ENCODE measurements around the gene AKAP13.
"Not testable (repeated sequence)": the region's sequence is repeated elsewhere in the genome, so short reads cannot be mapped to it uniquely, and the experiment has no call there.

Gene AKAP13

DNA sequence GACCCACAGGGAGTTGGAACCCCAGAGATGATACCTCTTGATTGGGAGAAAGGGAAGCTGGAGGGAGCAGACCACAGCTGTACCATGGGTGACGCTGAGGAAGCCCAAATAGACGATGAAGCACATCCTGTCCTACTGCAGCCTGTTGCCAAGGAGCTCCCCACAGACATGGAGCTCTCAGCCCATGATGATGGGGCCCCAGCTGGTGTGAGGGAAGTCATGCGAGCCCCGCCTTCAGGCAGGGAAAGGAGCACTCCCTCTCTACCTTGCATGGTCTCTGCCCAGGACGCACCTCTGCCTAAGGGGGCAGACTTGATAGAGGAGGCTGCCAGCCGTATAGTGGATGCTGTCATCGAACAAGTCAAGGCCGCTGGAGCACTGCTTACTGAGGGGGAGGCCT lies 201.1 kb downstream of the AKAP13 start:
- no peak for DNase-seq

DNA sequence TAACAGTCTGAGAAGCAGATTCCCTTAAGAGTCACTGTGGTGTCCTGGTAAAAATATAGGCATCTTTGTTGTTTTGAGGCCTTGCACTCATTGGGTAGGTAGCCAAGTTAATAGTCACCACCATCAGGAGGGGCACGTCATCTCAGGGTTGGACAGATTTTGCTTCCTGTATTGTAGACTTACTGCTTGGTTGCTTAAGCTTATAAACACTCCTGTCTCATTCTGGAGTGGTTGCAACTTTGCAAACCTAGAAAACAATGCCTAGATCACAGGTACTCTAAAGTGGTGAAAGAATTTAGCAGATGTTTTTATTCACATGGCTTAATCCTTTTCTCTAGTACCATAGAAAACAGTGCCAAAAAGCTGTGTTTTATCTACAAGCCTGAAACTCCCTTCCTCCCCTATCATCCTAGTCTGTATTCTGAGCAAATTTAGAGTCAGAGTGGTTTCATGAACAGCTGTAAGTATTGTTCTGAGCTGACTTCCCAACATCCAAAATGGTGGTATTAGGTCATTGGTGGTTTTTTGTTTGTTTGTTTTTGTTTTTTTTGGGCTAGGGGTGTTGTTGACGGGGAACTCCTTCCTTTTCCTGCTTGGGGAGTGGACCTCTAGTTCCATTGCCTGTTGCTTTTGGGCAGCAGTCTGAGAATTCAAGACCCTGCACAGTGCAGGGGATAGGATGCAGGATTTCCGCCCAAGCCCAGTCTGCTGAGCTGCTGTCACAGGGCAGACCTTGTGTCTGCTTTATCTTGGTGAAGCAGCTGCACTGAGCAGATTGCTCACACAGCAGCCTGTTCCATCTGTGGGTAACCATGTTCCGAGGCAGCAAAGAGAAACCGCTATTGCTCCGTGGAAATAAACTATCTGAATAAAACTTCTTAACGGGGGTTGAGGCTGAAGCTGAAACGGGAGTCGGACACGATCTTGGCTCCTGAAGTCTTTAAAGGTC lies 202.0 kb downstream of the AKAP13 start:
- DNase-seq = no peak

DNA sequence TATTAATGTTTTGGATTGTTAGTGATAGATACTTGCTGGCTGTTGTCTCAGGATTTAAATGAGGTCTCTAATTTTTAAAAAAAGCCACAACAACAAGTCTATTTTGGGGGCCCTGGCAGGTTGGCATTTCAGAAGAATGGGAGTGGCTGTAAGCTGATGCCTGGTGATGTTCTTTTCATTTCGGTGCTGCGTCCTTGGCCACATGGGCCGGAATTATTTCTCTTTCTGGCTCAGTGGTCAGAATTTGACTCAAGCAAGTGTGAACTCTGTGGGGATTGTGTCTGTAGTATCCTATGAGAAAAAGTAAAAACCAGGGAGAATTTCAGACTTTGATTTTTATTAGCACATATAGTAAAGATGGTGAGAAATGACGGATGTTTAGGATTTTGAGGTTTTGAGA lies 203.0 kb downstream of the AKAP13 start:
- DNase-seq = no peak

DNA sequence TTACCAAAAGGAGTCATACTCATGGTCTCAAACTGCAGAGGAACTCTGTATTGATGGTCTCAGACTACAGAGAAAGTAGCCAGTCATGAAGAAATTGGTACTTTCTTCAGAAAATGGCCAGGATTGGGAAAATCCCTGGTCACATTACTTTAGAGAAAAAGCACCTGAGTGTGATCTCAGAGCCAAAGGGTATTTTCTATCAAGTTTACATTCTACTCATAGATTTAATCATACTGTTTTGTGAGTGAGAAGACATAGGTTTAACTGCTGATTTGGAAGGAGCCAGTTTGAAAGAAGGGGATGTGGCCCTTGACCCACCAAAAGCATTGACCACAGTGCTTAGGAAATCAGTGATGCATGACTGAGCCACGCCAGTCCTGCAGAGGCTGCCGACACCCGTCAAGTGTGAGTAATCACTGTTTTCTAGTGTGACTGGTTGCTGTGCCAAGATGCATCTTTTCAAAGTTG lies 203.6 kb downstream of the AKAP13 start:
- no peak for DNase-seq

DNA sequence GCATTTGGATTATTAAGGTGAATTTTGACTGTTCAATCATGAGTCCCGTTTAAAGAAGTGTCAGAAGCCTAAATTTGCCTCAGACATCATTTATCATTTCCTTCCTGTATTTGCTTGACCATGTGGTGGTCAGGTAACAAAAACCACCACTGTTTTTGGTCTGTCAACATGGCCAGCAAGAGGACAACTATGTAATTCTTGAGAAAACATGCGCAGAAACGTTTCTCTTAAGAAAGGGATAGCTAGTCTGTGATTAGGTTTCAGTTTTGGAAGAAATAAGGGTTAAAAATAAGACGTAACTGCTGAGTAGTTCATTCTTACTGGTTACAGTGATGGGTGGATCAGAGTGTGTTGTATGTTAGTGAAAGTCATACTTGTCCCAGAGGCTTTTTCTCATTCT lies 204.5 kb downstream of the AKAP13 start:
- DNase-seq = no peak

DNA sequence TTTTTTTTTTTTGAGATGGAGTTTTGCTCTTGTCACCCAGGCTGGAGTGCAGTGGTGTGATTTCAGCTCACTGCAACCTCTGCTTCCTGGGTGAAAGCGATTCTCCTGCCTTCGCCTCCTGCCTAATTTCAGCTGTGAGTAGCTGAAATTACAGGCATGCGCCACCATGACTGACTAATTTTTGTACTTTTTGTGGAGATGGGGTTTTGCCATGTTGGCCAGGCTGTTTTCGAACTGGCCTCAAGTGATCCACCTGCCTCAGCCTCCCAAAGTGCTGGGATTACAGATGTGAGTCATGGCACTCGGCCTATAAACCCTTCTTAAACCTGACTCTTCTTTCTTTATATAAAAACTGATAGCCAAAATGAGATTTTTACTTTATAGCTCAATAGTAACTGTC lies 205.8 kb downstream of the AKAP13 start:
- DNase-seq = not testable (repeated sequence)

DNA sequence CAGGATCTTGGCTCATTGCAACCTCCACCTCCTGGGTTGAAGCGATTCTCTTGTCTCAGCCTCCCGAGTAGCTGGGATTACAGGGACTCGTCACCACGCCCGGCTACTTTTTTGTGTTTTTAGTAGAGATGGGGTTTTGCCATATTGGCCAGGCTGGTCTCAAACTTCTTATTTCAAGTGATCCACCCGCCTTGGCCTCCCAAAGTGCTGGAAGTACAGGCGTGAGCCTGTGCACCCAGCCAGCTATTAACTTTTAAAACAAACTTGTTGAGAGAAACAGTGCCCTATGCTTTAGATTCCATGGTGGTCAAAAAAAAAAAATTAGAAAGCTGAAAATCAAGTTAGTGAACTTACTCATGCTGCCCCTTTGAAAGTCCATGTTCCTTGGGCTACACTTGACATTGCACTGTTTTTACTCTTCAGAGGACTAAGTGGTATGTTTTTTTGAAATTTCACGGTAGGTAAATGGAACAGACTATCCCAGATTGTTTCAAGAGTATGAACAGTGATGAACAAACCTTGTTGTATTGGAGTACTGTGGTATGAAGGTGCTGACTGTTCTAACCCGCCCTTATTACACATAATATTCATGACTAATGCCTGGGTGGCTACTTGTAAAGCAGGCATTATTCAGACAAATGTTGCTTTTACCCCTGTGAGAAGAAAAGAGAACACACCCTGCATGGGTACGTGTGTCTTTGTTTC lies 207.5 kb downstream of the AKAP13 start:
- DNase-seq = no peak

DNA sequence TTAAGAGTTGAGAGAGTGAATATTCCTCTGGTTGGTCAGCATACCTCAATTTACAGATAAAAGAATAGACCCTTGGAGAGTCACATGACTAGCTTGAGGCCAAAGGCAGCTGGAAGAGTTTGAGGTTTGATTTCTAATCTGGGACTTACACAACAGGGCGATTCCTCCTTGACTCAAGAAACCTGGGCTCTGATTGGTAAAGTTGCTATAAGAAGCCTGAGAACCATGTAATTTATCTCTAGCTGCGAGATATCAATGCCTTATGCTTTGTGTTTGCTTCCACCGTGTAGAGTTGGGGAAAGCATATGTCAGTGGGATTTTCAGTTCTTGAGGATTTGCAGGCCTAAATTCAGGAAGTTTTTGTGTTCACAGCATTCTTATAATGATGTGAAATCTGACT lies 208.3 kb downstream of the AKAP13 start:
- DNase-seq = no peak

DNA sequence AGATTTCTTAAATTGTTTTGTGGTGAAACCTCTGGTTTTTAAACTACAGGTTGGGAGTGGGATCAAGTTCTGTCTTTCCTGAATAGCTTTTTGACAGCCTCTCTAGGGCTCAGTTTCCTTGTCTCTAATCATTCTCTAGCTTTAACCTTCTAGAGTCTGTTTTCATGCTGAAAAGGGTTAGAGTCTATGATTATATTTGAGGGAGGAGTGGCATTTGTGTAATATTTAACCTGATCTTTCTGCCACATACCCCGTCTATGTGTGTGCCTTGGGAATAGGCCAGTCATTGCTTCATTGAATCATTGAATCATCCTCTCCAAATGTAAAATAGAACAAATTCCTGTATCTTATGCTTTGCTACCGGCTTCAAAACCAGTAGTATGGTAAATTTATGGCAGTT lies 209.4 kb downstream of the AKAP13 start:
- no peak for DNase-seq

DNA sequence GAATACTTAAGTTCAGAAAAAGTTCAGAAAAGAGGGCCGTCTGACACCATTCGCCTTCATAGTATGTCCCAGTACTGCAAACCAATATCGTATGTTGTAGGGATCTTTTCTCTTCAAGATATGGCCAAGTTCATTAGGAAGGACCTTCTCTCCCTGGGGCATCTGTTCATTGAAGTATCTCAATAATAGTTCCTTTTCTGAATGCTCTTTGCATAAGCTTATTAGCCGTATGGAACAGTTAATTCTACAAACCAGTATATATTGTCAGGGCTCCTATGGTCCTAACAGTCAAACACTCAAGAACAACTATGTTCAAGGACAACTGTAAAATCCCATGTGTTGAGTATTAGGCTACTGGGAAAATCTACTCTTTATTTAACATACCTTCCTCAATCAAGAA lies 211.2 kb downstream of the AKAP13 start:
- no peak for DNase-seq

DNA sequence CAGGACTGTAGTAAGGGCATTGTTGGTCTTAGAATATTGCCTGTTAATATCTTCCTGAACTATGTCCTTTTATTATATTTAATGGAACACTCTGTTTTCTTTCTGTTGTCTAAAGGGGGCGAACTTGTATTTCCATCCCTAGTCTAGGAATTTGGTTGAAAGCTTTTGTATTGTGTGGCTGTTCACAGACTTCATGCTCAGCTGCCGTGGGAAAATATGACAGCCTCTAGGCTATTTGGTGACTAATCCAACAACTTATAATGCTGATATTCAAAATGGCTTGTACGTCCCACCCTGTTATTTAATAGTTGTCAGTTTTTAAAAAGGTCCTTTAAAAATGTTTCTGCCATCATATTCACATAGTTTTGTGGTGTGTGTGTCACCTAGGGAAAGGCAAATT lies 211.7 kb downstream of the AKAP13 start:
- DNase-seq = no peak

DNA sequence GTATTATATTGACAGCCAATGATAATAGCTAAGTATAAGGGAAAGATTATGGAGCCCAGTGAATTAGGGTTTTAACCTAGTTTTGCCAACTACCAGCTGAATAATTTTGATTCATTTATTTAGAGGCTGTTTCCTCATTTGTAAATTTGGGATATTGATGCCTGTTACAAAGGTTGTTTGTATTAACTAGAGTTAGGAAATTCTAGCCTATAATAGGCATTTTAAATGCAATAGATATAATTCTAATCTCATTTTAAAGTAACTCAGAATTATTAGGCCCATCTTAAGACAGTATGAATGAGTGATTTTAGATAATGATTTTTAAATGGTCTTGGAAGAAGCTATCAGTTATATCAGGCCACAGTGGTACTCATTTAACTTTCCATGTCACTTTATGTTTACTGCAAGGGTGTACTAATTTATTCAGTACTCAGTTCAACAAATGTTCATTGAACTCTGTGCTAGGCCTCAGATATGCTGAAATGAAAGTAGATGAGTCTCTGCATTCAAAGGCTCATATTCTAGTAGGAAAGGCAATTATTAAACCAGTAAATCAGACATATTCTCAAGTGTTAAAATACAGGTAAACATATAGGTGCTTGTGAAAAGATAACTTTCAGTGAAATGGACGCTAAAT lies 213.5 kb downstream of the AKAP13 start:
- no peak for DNase-seq

DNA sequence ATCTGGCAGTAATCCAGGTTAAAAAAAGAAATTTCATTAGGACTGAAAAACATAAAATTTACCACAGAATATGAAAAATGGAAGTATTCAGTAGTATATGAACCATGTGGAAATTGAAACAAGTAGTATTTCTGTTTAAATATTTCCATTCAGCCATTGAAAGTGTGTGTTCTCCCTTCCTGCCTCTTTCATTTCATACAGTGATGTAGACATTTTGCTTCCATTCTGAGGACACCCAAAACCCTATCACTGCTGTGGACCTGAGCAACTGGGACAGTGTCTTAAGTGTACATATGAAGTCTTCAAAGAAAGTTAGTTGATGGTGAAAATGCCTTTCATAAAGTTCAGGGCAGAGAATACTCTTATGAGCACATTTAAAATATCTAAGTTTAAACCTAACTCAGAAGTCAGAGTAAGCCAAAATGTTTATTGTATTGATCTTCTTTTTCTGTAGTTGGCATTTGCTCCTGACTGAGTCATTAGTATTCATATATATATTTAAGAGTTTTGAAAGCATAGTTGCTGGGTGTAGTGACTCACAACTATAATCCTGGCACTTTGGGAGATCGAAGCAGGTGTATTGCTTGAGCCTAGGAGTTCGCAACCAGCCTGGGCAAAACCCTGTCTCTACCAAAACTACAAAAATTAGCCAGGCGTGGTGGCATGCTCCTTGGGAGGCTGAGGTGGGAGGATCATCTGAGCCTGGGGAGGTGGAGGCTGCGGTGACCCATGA lies 215.6 kb downstream of the AKAP13 start:
- no peak for DNase-seq

DNA sequence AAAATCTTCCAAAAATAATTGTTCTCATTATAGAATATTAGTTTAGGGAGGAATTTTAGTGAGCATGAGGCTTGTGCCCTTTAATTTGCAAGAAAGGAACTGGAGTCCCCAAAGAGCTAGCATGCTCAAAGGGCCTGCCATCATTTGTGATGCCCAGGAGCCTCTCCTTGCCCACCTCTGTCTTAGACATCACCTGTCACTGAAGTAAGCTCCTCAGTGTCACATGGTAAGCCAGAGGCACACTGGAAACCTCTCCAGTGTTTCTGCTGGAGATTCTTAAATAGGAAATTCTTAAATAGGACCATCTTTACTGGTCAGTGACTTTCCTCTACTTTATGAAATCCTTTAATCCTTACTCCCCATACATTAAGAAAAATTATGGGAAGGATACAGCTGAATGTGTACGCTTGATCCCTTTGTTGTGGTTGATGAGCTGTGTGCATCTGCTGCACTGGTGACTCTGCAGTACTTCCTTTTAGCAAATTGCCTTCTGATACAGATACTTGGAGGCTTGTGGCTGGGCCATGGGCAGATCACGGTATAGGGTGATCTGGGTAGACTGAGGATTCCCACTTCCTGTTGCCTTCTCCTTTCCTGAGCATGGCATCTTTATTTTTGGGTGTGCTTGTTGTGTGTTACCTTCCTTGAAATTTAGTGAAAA lies 216.9 kb downstream of the AKAP13 start:
- no peak for DNase-seq

DNA sequence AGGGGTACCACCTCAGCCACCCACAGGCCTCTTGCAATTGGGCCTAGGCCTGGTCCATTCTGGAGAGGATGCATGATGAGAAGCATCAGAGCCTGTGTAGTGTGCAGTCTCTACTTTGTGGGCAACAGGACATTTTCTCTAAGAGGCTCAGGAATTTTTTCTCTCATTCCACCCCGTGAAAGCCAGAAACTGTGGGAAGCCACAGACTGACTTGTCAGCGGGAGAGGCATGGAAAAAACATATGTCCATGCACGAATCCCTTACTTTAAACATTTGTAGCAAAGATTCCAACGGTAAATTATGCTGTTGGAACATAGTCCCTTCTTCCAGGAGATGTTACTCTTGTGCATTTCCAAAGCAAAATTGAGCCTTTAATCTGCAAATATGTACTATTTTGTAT lies 217.8 kb downstream of the AKAP13 start:
- no peak for DNase-seq

DNA sequence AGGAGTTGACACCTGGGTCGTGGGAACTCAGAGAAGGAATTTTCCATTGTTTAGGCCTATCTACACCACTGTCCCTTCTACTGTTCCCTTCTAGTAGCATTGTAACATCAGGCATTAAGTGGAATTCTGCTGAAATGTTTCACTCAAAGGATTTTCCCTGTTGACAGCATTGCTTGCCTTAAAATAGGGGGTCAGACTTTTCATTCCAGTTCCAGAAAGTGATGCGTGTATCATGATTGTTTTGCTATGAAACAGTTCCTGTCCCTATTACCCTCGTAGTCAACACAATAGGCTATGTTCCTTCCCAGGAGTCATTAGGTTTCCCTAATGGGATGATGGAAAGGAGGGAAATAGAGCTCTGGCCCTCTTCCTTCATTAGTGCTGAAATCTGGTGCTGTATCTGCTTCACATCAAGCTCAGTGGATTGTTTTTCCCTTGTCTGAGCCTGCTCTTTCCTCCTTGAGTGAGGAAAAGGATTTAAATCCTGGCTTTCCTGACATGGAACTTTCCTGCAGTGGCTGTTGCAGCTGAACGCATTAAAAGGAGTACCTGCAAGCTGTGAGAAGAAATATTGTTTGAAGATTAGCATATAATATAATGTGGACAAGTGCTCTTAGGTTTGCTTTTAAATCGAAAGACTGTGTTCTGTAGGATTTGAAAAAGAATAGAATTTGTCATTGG lies 218.5 kb downstream of the AKAP13 start:
- DNase-seq = no peak

DNA sequence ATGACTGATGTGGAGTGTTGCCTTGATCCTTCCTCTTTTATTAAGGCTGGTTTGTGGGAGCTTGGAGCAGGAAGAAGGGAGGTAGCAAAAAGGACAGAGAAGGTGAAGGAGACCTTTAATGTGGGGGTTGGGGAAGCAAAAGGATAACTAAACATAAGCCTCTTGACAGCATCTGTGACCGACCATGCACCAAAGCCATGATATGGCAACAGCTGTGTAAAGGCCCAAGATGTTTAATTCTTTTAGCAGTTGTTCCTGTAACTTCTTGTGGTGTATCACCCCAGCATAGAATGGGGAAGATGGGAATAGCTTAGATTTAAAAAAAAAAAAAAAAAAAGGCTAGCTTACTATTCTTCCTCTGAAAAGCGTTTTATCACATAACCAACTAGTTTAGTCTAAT lies 219.6 kb downstream of the AKAP13 start:
- DNase-seq = no peak

DNA sequence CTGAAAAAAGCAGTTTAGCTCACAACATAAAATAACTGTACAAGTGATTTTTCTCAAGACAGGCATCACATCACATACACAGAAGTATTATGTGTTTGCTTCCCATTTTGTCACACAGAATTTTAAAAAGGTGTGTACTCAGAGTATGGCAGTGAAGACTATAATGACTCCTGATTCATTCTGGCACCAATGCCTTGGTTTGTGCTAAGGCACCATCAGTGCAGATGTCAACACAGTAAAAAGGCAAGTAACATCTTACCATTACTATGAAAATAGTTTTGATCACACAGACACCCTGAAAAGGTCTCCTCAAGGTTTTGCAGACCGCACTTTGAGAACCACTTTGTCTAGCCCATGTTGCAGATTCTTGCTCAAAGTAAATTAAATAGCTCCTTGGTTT lies 222.8 kb downstream of the AKAP13 start:
- no peak for DNase-seq

DNA sequence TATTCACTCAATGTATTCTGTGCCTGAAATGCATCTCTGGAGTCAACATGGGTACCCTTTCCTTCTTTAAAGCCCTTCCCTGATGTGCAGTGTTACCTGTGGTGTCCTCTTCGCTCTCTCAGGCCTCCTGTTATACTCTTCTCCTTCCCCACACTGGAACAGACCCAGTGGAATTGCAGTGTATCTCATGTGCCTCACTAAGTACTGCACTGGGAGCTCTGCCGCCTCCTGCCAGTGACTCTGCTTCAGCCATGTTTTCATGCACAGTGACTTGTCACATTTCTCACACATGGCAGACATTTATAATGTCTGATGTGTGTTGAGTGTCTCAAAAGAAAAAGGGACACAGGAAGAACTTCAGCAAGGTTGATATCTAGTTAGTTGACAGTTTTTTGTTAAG lies 223.3 kb downstream of the AKAP13 start:
- DNase-seq = no peak

DNA sequence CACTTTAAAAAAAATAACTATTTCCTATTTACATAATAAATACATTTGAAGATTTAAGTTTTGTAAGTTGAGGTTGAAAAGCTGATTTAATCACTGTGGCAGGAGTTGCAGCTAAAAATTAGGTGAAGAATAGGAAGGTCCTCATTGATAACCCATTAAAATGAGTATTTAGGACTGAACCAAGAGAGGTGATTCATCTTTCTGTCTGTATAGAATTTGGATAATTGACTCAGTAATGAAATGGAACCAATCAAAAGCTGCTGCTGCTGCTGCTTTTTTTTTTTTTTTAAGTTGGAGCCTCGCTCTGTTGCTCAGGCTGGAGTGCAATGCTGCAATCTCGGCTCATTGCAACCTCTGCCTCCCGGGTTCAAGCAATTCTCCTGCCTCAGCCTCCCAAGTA lies 223.8 kb downstream of the AKAP13 start:
- no peak for DNase-seq

DNA sequence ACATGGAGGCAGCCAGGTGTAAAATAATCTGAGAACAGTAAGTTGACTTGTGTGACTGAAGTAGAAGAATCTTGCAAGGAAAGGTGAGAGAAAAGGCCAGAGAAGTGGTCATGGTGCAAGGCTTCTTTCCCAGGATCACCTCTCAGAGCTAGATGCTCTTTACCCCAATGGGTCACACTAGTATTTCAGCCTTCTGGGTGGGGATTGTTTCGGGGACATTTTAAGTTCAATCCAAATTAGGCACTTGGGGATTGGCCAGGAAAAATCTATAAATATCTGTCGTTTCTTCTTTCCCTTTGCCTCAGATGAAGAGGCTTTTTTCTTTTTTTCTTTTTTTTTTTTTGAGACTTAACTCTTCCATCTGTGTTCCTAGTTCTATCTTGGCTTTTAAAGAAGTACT lies 226.3 kb downstream of the AKAP13 start:
- no peak for DNase-seq
